ENCODE data around the gene IQCB1.
A peak's percentile ranks its signal among the peaks of the same experiment; 100 is the strongest.
"Not testable (repeated sequence)": the region's sequence is repeated elsewhere in the genome, so short reads cannot be mapped to it uniquely, and the experiment has no call there.

IQCB1 gene

GRCh38 chr3:121748680-121749275, 86.1 kb downstream of the IQCB1 start:
- TF ChIP-seq, protein P1, sequence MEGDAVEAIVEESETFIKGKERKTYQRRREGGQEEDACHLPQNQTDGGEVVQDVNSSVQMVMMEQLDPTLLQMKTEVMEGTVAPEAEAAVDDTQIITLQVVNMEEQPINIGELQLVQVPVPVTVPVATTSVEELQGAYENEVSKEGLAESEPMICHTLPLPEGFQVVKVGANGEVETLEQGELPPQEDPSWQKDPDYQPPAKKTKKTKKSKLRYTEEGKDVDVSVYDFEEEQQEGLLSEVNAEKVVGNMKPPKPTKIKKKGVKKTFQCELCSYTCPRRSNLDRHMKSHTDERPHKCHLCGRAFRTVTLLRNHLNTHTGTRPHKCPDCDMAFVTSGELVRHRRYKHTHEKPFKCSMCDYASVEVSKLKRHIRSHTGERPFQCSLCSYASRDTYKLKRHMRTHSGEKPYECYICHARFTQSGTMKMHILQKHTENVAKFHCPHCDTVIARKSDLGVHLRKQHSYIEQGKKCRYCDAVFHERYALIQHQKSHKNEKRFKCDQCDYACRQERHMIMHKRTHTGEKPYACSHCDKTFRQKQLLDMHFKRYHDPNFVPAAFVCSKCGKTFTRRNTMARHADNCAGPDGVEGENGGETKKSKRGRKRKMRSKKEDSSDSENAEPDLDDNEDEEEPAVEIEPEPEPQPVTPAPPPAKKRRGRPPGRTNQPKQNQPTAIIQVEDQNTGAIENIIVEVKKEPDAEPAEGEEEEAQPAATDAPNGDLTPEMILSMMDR (IDR thresholded peaks at IDR 0.05; ENCODE audit: control insufficient read depth, extremely low read depth, insufficient read depth) = no peak
- H3K4me3 ChIP-seq (ENCODE audit: low read depth, low read length) = peak overlapping the region; percentile 86
- peak; percentile 65 for DNase-seq (ENCODE audit: low read depth)

DNA sequence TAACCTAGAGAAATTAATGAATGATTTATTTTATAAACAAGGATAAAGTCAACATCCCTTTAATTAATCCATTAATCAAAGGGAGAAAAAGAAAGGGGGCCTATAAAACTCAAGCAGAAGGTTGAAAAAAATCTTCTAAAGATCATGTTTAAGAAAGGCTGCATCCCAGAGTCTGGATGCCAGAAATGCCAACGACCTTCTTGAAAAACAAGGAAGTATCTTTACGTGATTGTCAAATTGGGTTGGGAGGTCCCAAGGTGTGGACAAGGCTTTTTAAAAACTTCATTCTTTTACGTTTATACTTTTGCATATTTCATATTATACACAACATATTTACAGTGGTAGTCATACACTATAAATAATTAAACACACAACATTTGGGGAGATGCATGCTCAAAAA, 86.9 kb downstream of the IQCB1 start:
- no peak for DNase-seq (ENCODE audit: low read depth)
- TF ChIP-seq, protein P1 (IDR thresholded peaks at IDR 0.05; ENCODE audit: control insufficient read depth, extremely low read depth, insufficient read depth) = no peak
- peak overlapping the region; percentile 86 for H3K4me3 ChIP-seq (ENCODE audit: low read depth, low read length)

DNA sequence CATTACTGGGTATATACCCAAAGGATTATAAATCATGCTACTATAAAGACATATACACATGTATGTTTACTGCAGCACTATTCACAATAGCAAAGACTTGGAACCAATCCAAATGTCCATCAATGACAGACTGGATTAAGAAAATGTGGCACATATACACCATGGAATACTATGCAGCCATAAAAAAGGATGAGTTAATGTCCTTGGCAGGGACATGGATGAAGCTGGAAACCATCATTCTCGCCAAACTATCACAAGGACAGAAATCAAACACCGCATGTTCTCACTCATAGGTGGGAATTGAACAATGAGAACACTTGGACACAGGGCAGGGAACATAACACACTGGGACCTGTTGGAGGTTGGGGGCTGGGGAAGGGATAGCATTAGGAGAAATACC, 91.8 kb downstream of the IQCB1 start:
- DNase-seq (ENCODE audit: low read depth); H3K4me3 ChIP-seq (ENCODE audit: low read depth, low read length): not testable (repeated sequence)

GRCh38 chr3:121740896-121741295, 94.0 kb downstream of the IQCB1 start:
- TF ChIP-seq, protein P1 (IDR thresholded peaks at IDR 0.05; ENCODE audit: control insufficient read depth, extremely low read depth, insufficient read depth) = no peak

DNA sequence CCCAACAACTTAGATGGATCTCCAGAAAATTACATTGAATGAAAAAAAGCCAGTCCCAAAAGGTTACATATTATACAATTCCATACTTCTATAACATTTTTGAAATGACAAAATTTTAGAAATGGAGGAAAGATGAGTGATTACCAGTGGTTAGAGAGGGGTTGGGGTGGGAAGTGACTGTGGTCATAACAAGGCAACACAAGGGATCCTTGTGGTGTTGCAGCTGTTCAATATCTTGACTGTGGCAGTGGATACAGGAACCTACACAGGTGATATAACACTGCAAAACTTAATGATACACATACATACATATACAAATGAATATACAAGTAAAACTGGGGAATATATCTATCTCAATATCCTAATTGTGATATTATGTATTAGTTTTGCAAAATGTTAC, 95.0 kb downstream of the IQCB1 start:
- TF ChIP-seq, protein P1 (IDR thresholded peaks at IDR 0.05; ENCODE audit: control insufficient read depth, extremely low read depth, insufficient read depth) = no peak
- H3K4me3 ChIP-seq (ENCODE audit: low read depth, low read length) = no peak overlapping the region
- DNase-seq (ENCODE audit: low read depth) = no peak

More at GRCh38 chr3:121740896-121741295, 94.0 kb downstream of the IQCB1 start:
- DNase-seq (ENCODE audit: low read depth) = no peak
- H3K4me3 ChIP-seq (ENCODE audit: low read depth, low read length) = no peak overlapping the region

GRCh38 chr3:121737644-121738043, 97.2 kb downstream of the IQCB1 start:
- TF ChIP-seq, protein P1 (IDR thresholded peaks at IDR 0.05; ENCODE audit: control insufficient read depth, extremely low read depth, insufficient read depth) = no peak
- no peak overlapping the region for H3K4me3 ChIP-seq (ENCODE audit: low read depth, low read length)
- DNase-seq (ENCODE audit: low read depth) = no peak

DNA sequence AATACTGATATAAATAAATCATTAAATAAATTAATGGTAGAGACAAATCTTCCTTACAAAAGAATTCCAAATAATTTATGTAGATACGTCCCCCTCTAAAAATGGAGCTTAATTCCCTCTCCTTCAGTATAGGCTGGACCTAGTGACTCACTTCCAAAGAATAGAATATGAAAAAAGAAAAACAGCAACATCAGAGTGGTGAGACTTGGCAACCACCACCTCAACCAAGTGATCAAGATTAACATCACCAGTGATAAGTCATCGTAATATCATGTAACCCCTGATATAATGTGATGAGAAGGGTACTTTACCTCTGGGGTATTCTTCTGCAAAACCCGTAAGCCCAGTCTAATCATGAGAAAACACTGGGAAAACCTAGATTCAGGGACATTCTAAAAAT, 98.7 kb downstream of the IQCB1 start:
- TF ChIP-seq, protein P1 (IDR thresholded peaks at IDR 0.05; ENCODE audit: control insufficient read depth, extremely low read depth, insufficient read depth) = no peak
- no peak overlapping the region for H3K4me3 ChIP-seq (ENCODE audit: low read depth, low read length)
- DNase-seq (ENCODE audit: low read depth) = no peak

Data from LNCaP clone FGC (cell line).